Loucy (cell line): ENCODE measurements around the gene TBC1D24.

Source experiments
- H2AFZ ChIP-seq: fragments of 200-600 bp; sonication (generic); 2 replicates; pipeline ENCODE4 v1.6.0; 2016; ENCODE audit warnings: antibody characterized with exemption, mild to moderate bottlenecking, low read length, moderate library complexity
- H3F3A ChIP-seq: fragments of 200-600 bp; 2 replicates; pipeline ENCODE4 v1.6.0; 2016; ENCODE audit warnings: antibody characterized with exemption, low read depth, mild to moderate bottlenecking
- H3K27me3 ChIP-seq: fragments of 200-600 bp; sonication (generic); 2 replicates; pipeline ENCODE4 v1.6.1; 2014; ENCODE audit warnings: low read length, mild to moderate bottlenecking; ENCODE audit not compliant: insufficient read depth, poor library complexity, severe bottlenecking
- H3K36me3 ChIP-seq: fragments of 200-600 bp; sonication (generic); 2 replicates; pipeline ENCODE4 v1.6.1; 2016; ENCODE audit warnings: low read length; ENCODE audit not compliant: insufficient read depth
- H3K4me1 ChIP-seq: fragments of 200-600 bp; sonication (generic); 2 replicates; pipeline ENCODE4 v1.5.1; 2014; ENCODE audit warnings: low read length, mild to moderate bottlenecking; ENCODE audit not compliant: insufficient read depth, poor library complexity, severe bottlenecking
- H3K4me2 ChIP-seq: fragments of 200-600 bp; sonication (generic); 2 replicates; pipeline ENCODE4 v1.6.0; 2014; ENCODE audit warnings: antibody characterized with exemption, low read length, low read depth, mild to moderate bottlenecking; ENCODE audit not compliant: poor library complexity, severe bottlenecking
- H3K4me3 ChIP-seq: fragments of 200-600 bp; sonication (generic); 2 replicates; pipeline ENCODE4 v1.5.1; 2014; ENCODE audit warnings: low read length, mild to moderate bottlenecking, mixed read lengths; ENCODE audit not compliant: poor library complexity, severe bottlenecking
- H3K79me2 ChIP-seq: fragments of 200-600 bp; sonication (generic); 2 replicates; pipeline ENCODE4 v1.6.1; 2014; ENCODE audit warnings: low read length; ENCODE audit not compliant: insufficient read depth
- H3K9ac ChIP-seq: fragments of 200-600 bp; sonication (generic); 2 replicates; pipeline ENCODE4 v1.6.0; 2014; ENCODE audit warnings: mild to moderate bottlenecking, low read depth, low read length, moderate library complexity; ENCODE audit not compliant: poor library complexity, severe bottlenecking
- H3K9me2 ChIP-seq: fragments of 200-600 bp; sonication (generic); replicated peaks from 2 replicates; pipeline ENCODE4 v1.6.1; 2016; ENCODE audit warnings: low read depth, low read length, mixed read lengths
- H3K9me3 ChIP-seq: fragments of 200-600 bp; sonication (generic); 2 replicates; pipeline ENCODE4 v1.6.1; 2014; ENCODE audit warnings: mild to moderate bottlenecking, antibody characterized with exemption, low read length, low read depth; ENCODE audit not compliant: insufficient read depth
- H4K20me1 ChIP-seq: fragments of 200-600 bp; sonication (generic); 2 replicates; pipeline ENCODE4 v1.6.0; 2014; ENCODE audit warnings: antibody characterized with exemption, low read length, mild to moderate bottlenecking; ENCODE audit not compliant: insufficient read depth, poor library complexity, severe bottlenecking
- EZH2phosphoT487 ChIP-seq: fragments of 200-600 bp; IDR thresholded peaks from 2 replicates; pipeline ENCODE4 v1.6.1; 2018; ENCODE audit warnings: antibody characterized with exemption, mild to moderate bottlenecking, moderate library complexity, borderline replicate concordance
- TF ChIP-seq, protein P1 (sequence below): fragments of 200-600 bp; sonication (generic); conservative IDR thresholded peaks from 2 replicates; pipeline ENCODE4 v1.5.1; 2014; ENCODE audit warnings: mild to moderate bottlenecking, antibody characterized with exemption, low read length

TBC1D24 gene

DNA sequence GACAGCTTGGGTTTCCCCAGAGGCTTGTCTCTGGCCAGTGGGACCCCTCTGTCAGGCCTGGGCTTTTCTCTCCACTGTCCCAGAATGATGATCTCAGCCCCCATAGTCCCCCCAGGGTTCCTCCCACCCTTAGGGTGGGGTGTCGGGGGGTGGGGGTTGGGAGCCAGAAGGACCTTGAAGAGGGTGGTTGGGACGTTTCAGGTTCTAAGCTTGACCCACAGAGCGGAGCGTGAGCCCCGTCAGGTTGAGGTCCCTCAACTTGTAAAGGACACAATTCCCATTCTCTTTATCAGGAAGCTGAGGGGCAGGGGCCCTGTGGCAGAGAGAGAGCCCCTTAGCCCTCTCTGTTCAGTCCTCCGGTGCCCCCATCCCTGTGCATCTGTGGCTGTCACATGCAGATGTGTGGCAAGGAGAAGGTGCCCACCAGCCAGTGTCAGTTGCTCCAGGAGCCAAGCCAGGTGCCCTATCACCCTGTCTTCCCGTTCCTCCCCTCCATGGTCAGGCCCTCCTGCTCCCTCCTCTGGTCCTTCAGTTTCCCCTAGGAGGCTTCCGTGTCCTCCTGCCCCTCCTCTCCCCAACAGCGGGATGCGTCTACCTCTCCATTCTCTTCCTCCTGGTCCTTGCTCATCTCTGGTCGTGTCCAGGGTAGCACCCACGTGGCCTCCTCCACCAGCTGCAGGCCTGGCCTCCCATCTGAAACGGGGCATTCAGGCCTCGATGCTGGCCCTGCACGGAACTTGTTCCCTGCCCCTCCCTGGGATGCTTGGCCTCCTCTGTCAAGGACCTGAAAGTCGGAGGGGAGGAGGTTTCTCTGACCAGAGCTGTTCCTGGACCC is 5.3 kb upstream of the TBC1D24 start:
- Histone ChIP-seq H3K79me2 (peaks cover 8% of the 10 kb centered on the region; the same call in 1 of the 2 replicates), H4K20me1 (peaks cover 4% of the 10 kb centered on the region), H2AFZ (no peak overlapping the region), H3K4me2 (peak overlapping the region; percentile 92), H3K36me3 (no peaks in the 10 kb centered on the region), H3K27me3 (no peaks in the 10 kb centered on the region), H3K9ac (peak overlapping the region; percentile 100), H3K9me3 (no peaks in the 10 kb centered on the region), H3K4me1 (peaks cover 37% of the 10 kb centered on the region), H3F3A (no peaks in the 10 kb centered on the region), H3K4me3 (peak overlapping the region; percentile 80), H3K9me2 (no peaks in the 10 kb centered on the region)
- TF ChIP-seq EZH2phosphoT487: no peak
- TF ChIP-seq, protein P1, sequence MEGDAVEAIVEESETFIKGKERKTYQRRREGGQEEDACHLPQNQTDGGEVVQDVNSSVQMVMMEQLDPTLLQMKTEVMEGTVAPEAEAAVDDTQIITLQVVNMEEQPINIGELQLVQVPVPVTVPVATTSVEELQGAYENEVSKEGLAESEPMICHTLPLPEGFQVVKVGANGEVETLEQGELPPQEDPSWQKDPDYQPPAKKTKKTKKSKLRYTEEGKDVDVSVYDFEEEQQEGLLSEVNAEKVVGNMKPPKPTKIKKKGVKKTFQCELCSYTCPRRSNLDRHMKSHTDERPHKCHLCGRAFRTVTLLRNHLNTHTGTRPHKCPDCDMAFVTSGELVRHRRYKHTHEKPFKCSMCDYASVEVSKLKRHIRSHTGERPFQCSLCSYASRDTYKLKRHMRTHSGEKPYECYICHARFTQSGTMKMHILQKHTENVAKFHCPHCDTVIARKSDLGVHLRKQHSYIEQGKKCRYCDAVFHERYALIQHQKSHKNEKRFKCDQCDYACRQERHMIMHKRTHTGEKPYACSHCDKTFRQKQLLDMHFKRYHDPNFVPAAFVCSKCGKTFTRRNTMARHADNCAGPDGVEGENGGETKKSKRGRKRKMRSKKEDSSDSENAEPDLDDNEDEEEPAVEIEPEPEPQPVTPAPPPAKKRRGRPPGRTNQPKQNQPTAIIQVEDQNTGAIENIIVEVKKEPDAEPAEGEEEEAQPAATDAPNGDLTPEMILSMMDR: no peak

DNA sequence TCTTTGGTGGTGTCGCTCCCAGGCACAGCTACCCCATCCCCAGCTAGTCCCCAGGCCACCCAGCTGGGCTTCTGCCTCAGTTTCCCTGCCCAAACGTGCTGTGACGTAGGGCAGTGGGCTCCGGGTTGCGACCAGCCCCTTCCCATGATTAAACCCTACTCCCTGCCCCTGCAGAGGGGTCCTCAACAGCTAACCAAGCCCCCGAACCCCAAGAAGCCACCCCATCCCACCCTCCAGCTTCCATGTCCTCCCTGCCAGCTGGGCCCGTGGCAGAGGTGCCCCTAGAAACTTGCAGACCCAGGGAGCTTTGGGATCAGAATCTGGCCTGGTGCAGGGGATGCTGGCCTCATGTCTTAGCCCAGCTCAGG is 4.7 kb upstream of the TBC1D24 start:
- TF ChIP-seq, protein P1: no peak
- no peak for TF ChIP-seq EZH2phosphoT487
- H3K9me2 ChIP-seq: no peaks in the 10 kb centered on the region
- H3K4me2 ChIP-seq: peak overlapping the region; percentile 92
- H3K4me1 ChIP-seq: peaks cover 37% of the 10 kb centered on the region
- no peaks in the 10 kb centered on the region for H3F3A ChIP-seq
- no peak overlapping the region for H2AFZ ChIP-seq
- H4K20me1 ChIP-seq: peaks cover 4% of the 10 kb centered on the region
- no peaks in the 10 kb centered on the region for H3K9me3 ChIP-seq
- H3K27me3 ChIP-seq: no peaks in the 10 kb centered on the region
- no peaks in the 10 kb centered on the region for H3K36me3 ChIP-seq
- H3K9ac ChIP-seq: peak overlapping the region; percentile 100
- H3K4me3 ChIP-seq: peak overlapping the region; percentile 80
- H3K79me2 ChIP-seq: peaks cover 10% of the 10 kb centered on the region; the same call in 1 of the 2 replicates

- TF ChIP-seq, protein P1: no peak
- no peak for TF ChIP-seq EZH2phosphoT487
Measured at GRCh38 chr16:2470603-2471015, 4.3 kb upstream of the TBC1D24 start.

More at GRCh38 chr16:2470603-2471015, 4.3 kb upstream of the TBC1D24 start:
- Histone ChIP-seq H3K4me2 (peak overlapping the region; percentile 92), H3K36me3 (no peaks in the 10 kb centered on the region), H3K9me2 (no peaks in the 10 kb centered on the region), H3K27me3 (no peaks in the 10 kb centered on the region), H3K9ac (peak overlapping the region; percentile 100), H3K9me3 (no peaks in the 10 kb centered on the region), H4K20me1 (peaks cover 6% of the 10 kb centered on the region), H3K79me2 (peaks cover 14% of the 10 kb centered on the region), H2AFZ (no peak overlapping the region), H3F3A (no peaks in the 10 kb centered on the region), H3K4me3 (peak overlapping the region; percentile 80), H3K4me1 (peaks cover 35% of the 10 kb centered on the region)
